ENCODE results near the gene CLIP3. TPM values are rescaled to one million over a fixed set of nuclear protein-coding genes. Genes with fewer than 3 reads are reported as not detected.

The CLIP3 gene
- total RNA-seq, 1 experiment from 2014 or later = 0.13 TPM

DNA sequence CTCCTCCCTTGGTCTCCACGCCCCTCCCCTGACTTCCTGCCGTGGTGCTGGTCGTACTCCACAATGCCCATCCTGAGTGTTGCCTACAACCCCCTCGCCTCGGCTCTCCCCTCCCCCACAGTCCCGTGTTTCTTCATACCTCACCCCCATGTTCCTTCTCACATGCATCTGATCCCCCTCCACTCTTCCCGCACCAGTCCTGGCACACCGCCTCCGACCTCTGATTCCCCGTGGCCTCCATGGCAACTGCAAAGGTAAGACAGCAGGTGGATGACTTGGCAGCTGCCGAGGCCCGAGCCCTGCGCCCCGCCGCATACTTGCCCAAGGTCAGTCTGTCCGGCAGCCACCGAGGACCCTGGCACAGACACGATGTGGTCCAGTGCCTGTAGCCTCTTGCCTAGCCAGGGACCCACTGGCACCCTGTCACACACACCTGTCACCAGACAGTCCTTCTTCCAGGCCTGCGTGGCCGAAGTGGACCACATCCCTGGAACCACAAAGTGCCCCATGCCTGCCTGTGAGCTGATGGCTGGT lies 53.8 kb downstream of the CLIP3 start:
- DNase-seq (ENCODE audit: low spot score) = no peak

DNA sequence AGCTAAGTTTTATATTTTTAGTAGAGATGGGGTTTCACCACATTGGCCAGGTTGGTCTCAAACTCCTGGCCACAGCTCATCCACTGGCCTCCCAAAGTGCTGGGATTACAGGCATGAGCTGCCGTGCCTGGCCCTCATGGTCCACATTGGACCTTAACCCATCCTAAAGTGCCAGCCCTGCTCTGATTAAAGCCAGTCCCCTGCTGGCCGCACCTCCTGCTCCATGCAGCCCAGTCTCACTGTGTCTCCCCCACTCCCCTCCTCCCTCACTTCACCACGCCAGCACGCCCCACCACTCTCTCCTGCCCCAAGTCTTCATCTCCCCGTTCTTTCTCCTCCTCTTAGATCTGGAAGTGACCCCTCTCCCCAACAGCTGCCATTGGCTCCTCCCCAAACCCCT lies 54.4 kb downstream of the CLIP3 start:
- no peak for DNase-seq (ENCODE audit: low spot score)

DNA sequence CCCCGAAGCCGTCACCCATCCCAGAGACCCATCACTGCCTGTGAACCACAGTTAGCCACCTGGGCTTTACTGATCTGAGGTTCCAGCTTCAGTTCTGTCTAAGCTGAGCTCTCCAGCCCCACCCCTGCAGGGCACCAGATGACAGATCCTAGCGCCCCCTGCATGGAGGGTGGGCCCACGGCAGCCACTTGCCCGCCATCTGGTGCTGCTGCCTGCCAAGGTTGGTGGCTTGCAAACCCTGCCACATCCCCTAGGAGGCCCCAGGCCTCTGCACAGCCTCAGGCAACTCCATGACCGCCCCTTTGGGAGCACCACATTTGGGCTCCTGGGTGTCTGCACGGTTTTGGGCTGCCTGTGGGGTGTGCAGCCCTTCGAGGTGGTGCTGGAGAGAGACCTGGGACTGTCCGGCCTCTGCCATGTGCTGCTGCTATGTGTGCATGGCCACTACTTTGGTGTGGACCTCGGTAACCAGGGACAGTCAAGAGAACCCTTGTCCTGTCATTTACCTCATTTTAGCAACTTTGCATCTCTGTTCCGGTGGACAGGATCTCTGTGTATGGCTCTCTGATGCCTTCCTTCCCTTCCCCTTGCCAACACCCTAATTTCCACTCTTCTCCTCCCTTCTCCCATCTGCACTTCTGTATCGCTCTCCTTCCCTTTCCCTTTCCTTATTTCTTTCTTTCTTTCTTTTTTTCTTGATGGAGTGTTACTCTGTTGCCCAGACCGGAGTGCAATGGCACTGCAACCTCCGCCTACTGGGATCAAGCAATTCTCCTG lies 55.0 kb downstream of the CLIP3 start:
- peak; percentile 40 for DNase-seq (ENCODE audit: low spot score)

DNA sequence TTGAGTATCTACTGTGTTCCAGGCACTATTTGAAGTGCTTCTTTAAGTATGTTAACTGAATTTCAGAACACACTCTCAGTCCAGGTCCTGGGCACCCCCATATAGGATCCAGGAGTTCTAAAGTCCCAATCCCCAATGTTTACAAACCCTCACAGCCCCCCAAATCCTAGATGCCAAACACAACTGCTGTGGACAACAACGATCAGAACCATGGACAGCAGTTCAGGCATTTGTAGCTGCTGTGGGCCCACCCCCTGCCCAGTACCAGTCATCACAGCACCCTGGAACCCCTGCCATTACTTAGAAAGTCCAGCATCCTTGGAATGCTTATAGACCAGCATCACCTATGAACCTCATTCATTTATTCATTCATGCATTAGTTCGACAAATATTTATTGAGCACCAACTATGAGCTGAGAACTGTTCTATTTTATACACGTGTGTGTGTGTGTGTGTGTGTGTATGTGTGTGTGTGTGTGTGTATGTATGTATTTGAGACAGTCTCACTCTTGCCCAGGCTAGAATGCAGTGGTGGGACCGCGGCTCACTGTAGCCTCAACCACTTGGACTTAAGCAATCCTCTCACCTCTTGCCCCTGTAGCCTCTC lies 57.0 kb downstream of the CLIP3 start:
- DNase-seq (ENCODE audit: low spot score) = peak; percentile 49

DNA sequence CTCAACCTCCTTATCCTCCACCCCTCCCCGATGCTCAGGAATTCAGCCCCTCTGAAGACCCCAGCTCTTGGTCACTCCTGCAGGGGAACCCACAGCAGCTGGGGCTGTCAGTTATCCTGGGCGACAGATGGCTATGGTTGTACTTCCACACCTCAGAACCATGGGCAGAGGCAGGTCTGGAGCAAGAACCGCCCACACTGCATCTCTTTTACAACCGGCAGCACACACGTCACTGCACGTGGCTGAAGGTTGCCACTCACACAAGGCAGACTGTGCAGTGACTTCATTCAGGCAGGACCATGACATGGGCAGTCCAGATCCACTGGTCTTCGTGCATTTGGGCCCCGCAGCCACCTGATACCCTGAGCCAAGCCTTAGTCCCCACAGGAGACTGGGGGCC lies 59.2 kb downstream of the CLIP3 start:
- no peak for DNase-seq (ENCODE audit: low spot score)

DNA sequence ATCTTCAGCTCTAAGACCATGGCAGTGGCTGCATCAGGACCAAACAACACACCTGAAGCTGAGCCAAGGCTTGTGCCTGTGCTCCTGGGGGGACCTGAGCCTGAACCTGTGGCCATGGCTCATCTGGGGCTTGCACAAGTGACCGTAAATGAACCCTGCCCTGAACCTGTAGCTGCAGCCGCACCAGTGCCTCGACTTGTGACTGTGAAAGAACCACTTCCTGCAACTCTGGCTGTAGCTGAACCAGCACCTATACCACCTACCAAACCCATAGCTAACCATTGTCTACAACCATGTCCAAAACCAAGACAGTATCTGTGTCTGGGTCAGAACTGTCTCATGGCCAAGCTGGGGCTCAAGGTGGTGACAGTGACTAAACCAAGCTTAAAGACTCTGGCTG lies 65.9 kb downstream of the CLIP3 start:
- no peak for DNase-seq (ENCODE audit: low spot score)

Other genes starting within 250 kb of the CLIP3 start
- gene PRODH2, start 220.0 kb downstream of the CLIP3 start, total RNA-seq (2014; rRNA removed; shearing (Covaris generic)) = not detected in 2 replicates
- not detected in 2 replicates for gene NPHS1, start 180.4 kb downstream of the CLIP3 start, total RNA-seq (2014; rRNA removed; shearing (Covaris generic))
- gene KIRREL2, start 176.0 kb downstream of the CLIP3 start, total RNA-seq (2014; rRNA removed; shearing (Covaris generic)) = not detected in 2 replicates
- gene APLP1, start 164.3 kb downstream of the CLIP3 start, total RNA-seq (2014; rRNA removed; shearing (Covaris generic)) = 7.0 and 12.6 TPM in 2 replicates
- 26.6 and 31.0 TPM in 2 replicates for gene NFKBID, start 132.3 kb downstream of the CLIP3 start, total RNA-seq (2014; rRNA removed; shearing (Covaris generic))
- 0.47 TPM in 1 of 2 replicates, not detected in the other for gene HCST, start 130.3 kb downstream of the CLIP3 start, total RNA-seq (2014; rRNA removed; shearing (Covaris generic))
- not detected in 2 replicates for gene TYROBP, start 124.6 kb downstream of the CLIP3 start, total RNA-seq (2014; rRNA removed; shearing (Covaris generic))
- gene LRFN3, start 96.5 kb downstream of the CLIP3 start, total RNA-seq (2014; rRNA removed; shearing (Covaris generic)) = 3.0 and 6.5 TPM in 2 replicates
- 70.6 and 70.7 TPM in 2 replicates for gene SDHAF1, start 37.7 kb downstream of the CLIP3 start, total RNA-seq (2014; rRNA removed; shearing (Covaris generic))
- gene SYNE4, start 24.1 kb downstream of the CLIP3 start, total RNA-seq (2014; rRNA removed; shearing (Covaris generic)) = 8.6 and 9.4 TPM in 2 replicates
- 90.6 and 124 TPM in 2 replicates for gene ALKBH6, start 18.7 kb downstream of the CLIP3 start, total RNA-seq (2014; rRNA removed; shearing (Covaris generic))
- 4.3 and 7.2 TPM in 2 replicates for gene THAP8, start 21.4 kb upstream of the CLIP3 start, total RNA-seq (2014; rRNA removed; shearing (Covaris generic))
- 44.1 and 49.0 TPM in 2 replicates for gene WDR62, start 22.0 kb upstream of the CLIP3 start, total RNA-seq (2014; rRNA removed; shearing (Covaris generic))
- not detected in 2 replicates for gene OVOL3, start 78.3 kb upstream of the CLIP3 start, total RNA-seq (2014; rRNA removed; shearing (Covaris generic))
- 397 and 423 TPM in 2 replicates for gene POLR2I, start 82.0 kb upstream of the CLIP3 start, total RNA-seq (2014; rRNA removed; shearing (Covaris generic))
- 420 and 425 TPM in 2 replicates for gene TBCB, start 82.6 kb upstream of the CLIP3 start, total RNA-seq (2014; rRNA removed; shearing (Covaris generic))
- gene CAPNS1, start 107.2 kb upstream of the CLIP3 start, total RNA-seq (2014; rRNA removed; shearing (Covaris generic)) = 645 and 661 TPM in 2 replicates
- gene COX7A1, start 119.6 kb upstream of the CLIP3 start, total RNA-seq (2014; rRNA removed; shearing (Covaris generic)) = not detected in 2 replicates
- 3.3 and 8.0 TPM in 2 replicates for gene ZNF565, start 181.8 kb upstream of the CLIP3 start, total RNA-seq (2014; rRNA removed; shearing (Covaris generic))
- 41.1 and 50.2 TPM in 2 replicates for gene ZNF146, start 182.2 kb upstream of the CLIP3 start, total RNA-seq (2014; rRNA removed; shearing (Covaris generic))